ENCODE results near the gene RPE65. TPM values are rescaled to one million over a fixed set of nuclear protein-coding genes. Genes with fewer than 3 reads are reported as not detected.
"Not testable (repeated sequence)": the region's sequence is repeated elsewhere in the genome, so short reads cannot be mapped to it uniquely, and the experiment has no call there.

The RPE65 gene
- polyA plus RNA-seq, 1 donor (not counting 4 experiments of a cell fraction or from before 2014, with no cell fraction given) = not detected

DNA sequence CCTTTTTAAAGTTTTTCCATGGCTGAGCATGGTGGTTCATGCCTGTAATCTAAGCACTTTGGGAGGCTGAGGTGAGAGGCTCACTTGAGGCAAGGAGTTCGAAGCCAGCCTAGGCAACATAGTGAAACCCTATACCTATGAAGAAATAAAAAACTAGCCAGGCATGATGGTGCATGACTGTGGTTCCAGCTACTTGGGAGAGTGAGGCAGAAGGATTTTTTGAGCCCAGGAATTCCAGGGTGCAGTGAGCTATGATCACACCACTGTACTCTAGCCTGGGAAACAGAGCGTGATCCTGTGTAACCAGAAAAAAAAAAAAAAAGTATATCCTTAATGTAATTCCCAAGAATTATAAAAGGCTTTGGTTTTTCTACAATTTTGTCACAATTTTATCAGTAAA lies 29.7 kb upstream of the RPE65 start:
- Histone ChIP-seq H4K20me1 (ENCODE audit: control insufficient read depth, extremely low read depth, insufficient read depth, low read length) (no peaks in the 10 kb centered on the region), H3K79me2 (ENCODE audit: control insufficient read depth, insufficient read depth, low read length) (no peaks in the 10 kb centered on the region), H3K9me3 (ENCODE audit: control insufficient read depth, low read depth, low read length) (no peaks in the 10 kb centered on the region), H3K27ac (ENCODE audit: control insufficient read depth, insufficient read depth, low read length) (no peak overlapping the region), H3K36me3 (ENCODE audit: control insufficient read depth in 2 of 2, extremely low read depth in 1 of 2, insufficient read depth in 2 of 2, low read length in 2 of 2) (peaks cover 0 to 3% of the 10 kb centered on the region in 2 experiments), H2AFZ (ENCODE audit: control insufficient read depth, low read length) (no peak overlapping the region), H3K4me3 (ENCODE audit: control insufficient read depth in 2 of 3, extremely low read depth in 1 of 3, insufficient read depth in 2 of 3, low read depth in 1 of 3, low read length in 3 of 3) (no peak overlapping the region), H3K27me3 (ENCODE audit: control insufficient read depth, extremely low read depth, insufficient read depth, low read length) (no peaks in the 10 kb centered on the region), H3K4me2 (ENCODE audit: control insufficient read depth, extremely low read depth, insufficient read depth, low read depth, low read length) (no peak overlapping the region), H3K9ac (ENCODE audit: control insufficient read depth, extremely low read depth, insufficient read depth, low read length) (no peak overlapping the region), H3K4me1 (ENCODE audit: control insufficient read depth, extremely low read depth, insufficient read depth, low read length) (no peaks in the 10 kb centered on the region), H3K9me1 (ENCODE audit: control insufficient read depth, extremely low read depth, insufficient read depth, low read length) (no peaks in the 10 kb centered on the region)
- dilution Hi-C loops (cut with MboI; ENCODE audit: extremely low pct_ligation_motif_present, low sequenced_read_pairs) = no loop called here
- no peak for TF ChIP-seq EZH2 (IDR thresholded peaks at IDR 0.05; ENCODE audit: low read length)
- TF ChIP-seq CTCF (optimal IDR thresholded peaks at IDR 0.05 in 1 of 3, IDR thresholded peaks at IDR 0.05 in 1 of 3, conservative IDR thresholded peaks at IDR 0.05 in 1 of 3; ENCODE audit: extremely low read depth in 1 of 3, insufficient read depth in 2 of 3, low read length in 3 of 3) = no peak
- FAIRE-seq (no peak), DNase-seq (ENCODE audit: low read depth, low spot score) (no peak)

- no peak overlapping the region for H3K27ac ChIP-seq (ENCODE audit: control insufficient read depth, insufficient read depth, low read length)
- H3K36me3 ChIP-seq (ENCODE audit: control insufficient read depth in 2 of 2, extremely low read depth in 1 of 2, insufficient read depth in 2 of 2, low read length in 2 of 2) = peaks cover 0 to 3% of the 10 kb centered on the region in 2 experiments
- no peaks in the 10 kb centered on the region for H3K79me2 ChIP-seq (ENCODE audit: control insufficient read depth, insufficient read depth, low read length)
- no peak overlapping the region for H3K4me3 ChIP-seq (ENCODE audit: control insufficient read depth in 2 of 3, extremely low read depth in 1 of 3, insufficient read depth in 2 of 3, low read depth in 1 of 3, low read length in 3 of 3)
- H3K4me2 ChIP-seq (ENCODE audit: control insufficient read depth, extremely low read depth, insufficient read depth, low read depth, low read length) = no peak overlapping the region
- no peaks in the 10 kb centered on the region for H3K9me1 ChIP-seq (ENCODE audit: control insufficient read depth, extremely low read depth, insufficient read depth, low read length)
- H3K4me1 ChIP-seq (ENCODE audit: control insufficient read depth, extremely low read depth, insufficient read depth, low read length) = no peaks in the 10 kb centered on the region
- H2AFZ ChIP-seq (ENCODE audit: control insufficient read depth, low read length) = no peak overlapping the region
- no peaks in the 10 kb centered on the region for H3K9me3 ChIP-seq (ENCODE audit: control insufficient read depth, low read depth, low read length)
- dilution Hi-C loops (cut with MboI; ENCODE audit: extremely low pct_ligation_motif_present, low sequenced_read_pairs) = no loop called here
- no peaks in the 10 kb centered on the region for H4K20me1 ChIP-seq (ENCODE audit: control insufficient read depth, extremely low read depth, insufficient read depth, low read length)
- no peaks in the 10 kb centered on the region for H3K27me3 ChIP-seq (ENCODE audit: control insufficient read depth, extremely low read depth, insufficient read depth, low read length)
- no peak overlapping the region for H3K9ac ChIP-seq (ENCODE audit: control insufficient read depth, extremely low read depth, insufficient read depth, low read length)
- DNase-seq (ENCODE audit: low read depth, low spot score) = no peak
- FAIRE-seq = no peak
- no peak for TF ChIP-seq EZH2 (IDR thresholded peaks at IDR 0.05; ENCODE audit: low read length)
- no peak for TF ChIP-seq CTCF (optimal IDR thresholded peaks at IDR 0.05 in 1 of 3, IDR thresholded peaks at IDR 0.05 in 1 of 3, conservative IDR thresholded peaks at IDR 0.05 in 1 of 3; ENCODE audit: extremely low read depth in 1 of 3, insufficient read depth in 2 of 3, low read length in 3 of 3)
Observed at GRCh38 chr1:68478662-68479061, 28.9 kb upstream of the RPE65 start.

GRCh38 chr1:68476626-68477025 lies 26.9 kb upstream of the RPE65 start:
- H2AFZ ChIP-seq (ENCODE audit: control insufficient read depth, low read length); H3K9ac ChIP-seq (ENCODE audit: control insufficient read depth, extremely low read depth, insufficient read depth, low read length); H3K4me1 ChIP-seq (ENCODE audit: control insufficient read depth, extremely low read depth, insufficient read depth, low read length); H4K20me1 ChIP-seq (ENCODE audit: control insufficient read depth, extremely low read depth, insufficient read depth, low read length); H3K4me3 ChIP-seq (ENCODE audit: control insufficient read depth in 2 of 3, extremely low read depth in 1 of 3, insufficient read depth in 2 of 3, low read depth in 1 of 3, low read length in 3 of 3); H3K9me1 ChIP-seq (ENCODE audit: control insufficient read depth, extremely low read depth, insufficient read depth, low read length); H3K79me2 ChIP-seq (ENCODE audit: control insufficient read depth, insufficient read depth, low read length); H3K27me3 ChIP-seq (ENCODE audit: control insufficient read depth, extremely low read depth, insufficient read depth, low read length); H3K27ac ChIP-seq (ENCODE audit: control insufficient read depth, insufficient read depth, low read length); H3K9me3 ChIP-seq (ENCODE audit: control insufficient read depth, low read depth, low read length); FAIRE-seq; H3K4me2 ChIP-seq (ENCODE audit: control insufficient read depth, extremely low read depth, insufficient read depth, low read depth, low read length); DNase-seq (ENCODE audit: low read depth, low spot score); H3K36me3 ChIP-seq (ENCODE audit: control insufficient read depth in 2 of 2, extremely low read depth in 1 of 2, insufficient read depth in 2 of 2, low read length in 2 of 2); dilution Hi-C loops (cut with MboI; ENCODE audit: extremely low pct_ligation_motif_present, low sequenced_read_pairs): not testable (repeated sequence)
